Keratinocyte (primary cell): ENCODE data around the gene CMPK2. TPM values are rescaled to one million over a fixed set of nuclear protein-coding genes. Genes with fewer than 3 reads are reported as not detected.

Experiments
- DNase-seq: peaks from one replicate; pipeline ENCODE4 v3.0.0-alpha.2; 2011; ENCODE audit warnings: low read depth, missing footprints, low spot score
- FAIRE-seq: peaks from 2 replicates; lab custom pipeline; 2011; peaks lifted over from hg19 to GRCh38; lab: Jason Lieb, UNC
- H2AFZ ChIP-seq: 2 replicates; pipeline ENCODE4 v1.6.0; 2012; ENCODE audit warnings: low read length, control low read depth, inconsistent platforms; ENCODE audit not compliant: control insufficient read depth
- H3K27ac ChIP-seq: 2 replicates; pipeline ENCODE4 v1.5.1; 2011; ENCODE audit warnings: low read length; ENCODE audit not compliant: control insufficient read depth, insufficient read depth
- H3K27me3 ChIP-seq: 3 replicates; pipeline ENCODE4 v1.6.0; 2011; ENCODE audit warnings: low read length; ENCODE audit not compliant: control insufficient read depth, insufficient read depth; ENCODE audit errors: extremely low read depth
- H3K36me3 ChIP-seq, 2 experiments: 2 replicates in 1 of 2; 3 replicates in 1 of 2; pipeline ENCODE4 v1.5.1; 2011; ENCODE audit warnings: low read length in 2 of 2, mild to moderate bottlenecking in 1 of 2; ENCODE audit not compliant: control insufficient read depth in 2 of 2, insufficient read depth in 2 of 2; ENCODE audit errors: extremely low read depth in 1 of 2
- H3K4me1 ChIP-seq: 3 replicates; pipeline ENCODE4 v1.5.1; 2011; ENCODE audit warnings: low read length; ENCODE audit not compliant: control insufficient read depth, insufficient read depth; ENCODE audit errors: extremely low read depth
- H3K4me2 ChIP-seq: 3 replicates; pipeline ENCODE4 v1.6.0; 2011; ENCODE audit warnings: low read depth, low read length; ENCODE audit not compliant: control insufficient read depth, insufficient read depth; ENCODE audit errors: extremely low read depth
- H3K4me3 ChIP-seq, 3 experiments: fragments of 200-600 bp in 1 of 3; sonication (generic) in 1 of 3; 2 replicates in 2 of 3; 3 replicates in 1 of 3; pipeline ENCODE4 v1.5.1; 2011 to 2016; ENCODE audit warnings: low read length in 3 of 3, mild to moderate bottlenecking in 3 of 3, control low read depth in 2 of 3, inconsistent platforms in 1 of 3, low read depth in 1 of 3, mixed read lengths in 1 of 3, mixed run types in 1 of 3, moderate library complexity in 1 of 3; ENCODE audit not compliant: control insufficient read depth in 2 of 3, insufficient read depth in 2 of 3; ENCODE audit errors: extremely low read depth in 1 of 3
- H3K79me2 ChIP-seq: 2 replicates; pipeline ENCODE4 v1.6.0; 2012; ENCODE audit warnings: low read length; ENCODE audit not compliant: control insufficient read depth, insufficient read depth
- H3K9ac ChIP-seq: 3 replicates; pipeline ENCODE4 v1.6.0; 2011; ENCODE audit warnings: low read length; ENCODE audit not compliant: control insufficient read depth, insufficient read depth; ENCODE audit errors: extremely low read depth
- H3K9me1 ChIP-seq: 3 replicates; pipeline ENCODE4 v1.6.0; 2011; ENCODE audit warnings: low read length; ENCODE audit not compliant: control insufficient read depth, insufficient read depth; ENCODE audit errors: extremely low read depth
- H3K9me3 ChIP-seq: 2 replicates; pipeline ENCODE4 v1.5.1; 2012; ENCODE audit warnings: low read depth, low read length; ENCODE audit not compliant: control insufficient read depth
- H4K20me1 ChIP-seq: 3 replicates; pipeline ENCODE4 v1.6.0; 2011; ENCODE audit warnings: low read length; ENCODE audit not compliant: control insufficient read depth, insufficient read depth; ENCODE audit errors: extremely low read depth
- CTCF ChIP-seq, 3 experiments: IDR thresholded peaks in 1 of 3; conservative IDR thresholded peaks in 1 of 3; optimal IDR thresholded peaks in 1 of 3; 2 replicates in 2 of 3; 3 replicates in 1 of 3; pipeline versions ENCODE3 to v1.5.1; 2011; ENCODE audit warnings: low read length in 3 of 3, mild to moderate bottlenecking in 3 of 3, moderate library complexity in 2 of 3, control low read depth in 1 of 3, inconsistent platforms in 1 of 3; ENCODE audit not compliant: insufficient read depth in 2 of 3; ENCODE audit errors: extremely low read depth in 1 of 3
- EZH2 ChIP-seq: IDR thresholded peaks from one replicate; pipeline ENCODE4 v1.6.1; 2012; ENCODE audit warnings: inconsistent platforms, mild to moderate bottlenecking, low read length, moderate library complexity
- dilution Hi-C: fragments of 300-500 bp; cut with MboI; formaldehyde crosslinking; loops from one replicate; pipeline ENCODE4 v1.7.0; 2020; ENCODE audit warnings: low sequenced_read_pairs; ENCODE audit not compliant: extremely low pct_ligation_motif_present
- polyA plus RNA-seq, 5 experiments: library from polyadenylated mRNA; depleted of rRNA in 3 of 5; stranded (reverse) in 3 of 5; stranded (forward) in 1 of 5; unstranded in 1 of 5; fragments of >200 nt; gene quantifications; 1 replicate in 1 of 5; 2 replicates in 3 of 5; 3 replicates in 1 of 5; pipeline versions ENCODE4 v1.2.1 to v1.2.3, GENCODE V29; 2011 to 2012; ENCODE audit warnings: missing spikeins in 2 of 5, low read depth in 1 of 5, low replicate concordance in 1 of 5

The CMPK2 gene
- polyA plus RNA-seq, 1 donor (not counting 4 experiments of a cell fraction or from before 2014, with no cell fraction given), result 1.5 TPM

DNA sequence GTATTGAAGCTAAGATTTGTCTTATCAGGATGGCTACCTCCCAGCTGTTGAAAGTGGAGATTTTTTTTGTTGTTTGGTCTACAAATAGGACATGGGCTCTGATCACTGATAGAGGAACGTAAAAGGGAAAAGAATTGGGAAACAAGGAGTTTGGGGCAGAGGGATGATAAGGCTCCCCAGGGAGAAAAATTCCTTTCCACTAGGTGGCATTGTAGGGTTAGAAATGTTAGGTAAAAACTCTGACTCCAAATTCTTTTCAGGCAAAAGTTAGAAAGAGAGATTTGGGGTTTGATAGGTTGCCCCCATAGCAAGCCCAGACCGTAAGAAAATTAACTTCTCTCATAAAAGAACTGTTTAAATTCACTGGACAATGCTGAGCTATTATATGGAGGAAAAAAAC is 19.8 kb downstream of the CMPK2 start:
- no peak overlapping the region for H2AFZ ChIP-seq
- H3K4me2 ChIP-seq, result no peak overlapping the region
- no peaks in the 10 kb centered on the region for H3K9me1 ChIP-seq
- no peaks in the 10 kb centered on the region for H3K4me1 ChIP-seq
- no peak overlapping the region for H3K9ac ChIP-seq
- FAIRE-seq (no peak), DNase-seq (no peak)
- H3K4me3 ChIP-seq, result no peak overlapping the region
- H3K79me2 ChIP-seq, result no peaks in the 10 kb centered on the region
- H3K27me3 ChIP-seq, result no peaks in the 10 kb centered on the region
- no peaks in the 10 kb centered on the region for H4K20me1 ChIP-seq
- no peaks in the 10 kb centered on the region for H3K36me3 ChIP-seq
- H3K9me3 ChIP-seq, result peaks cover 5% of the 10 kb centered on the region
- no peak for TF ChIP-seq EZH2
- TF ChIP-seq CTCF (optimal IDR thresholded peaks at IDR 0.05 in 1 of 3, IDR thresholded peaks at IDR 0.05 in 1 of 3, conservative IDR thresholded peaks at IDR 0.05 in 1 of 3; ENCODE audit: extremely low read depth in 1 of 3, insufficient read depth in 2 of 3, low read length in 3 of 3), result no peak
- dilution Hi-C loops, result no loop called here
- H3K27ac ChIP-seq, result no peak overlapping the region

- Histone ChIP-seq H3K4me3 (no peak overlapping the region), H3K36me3 (no peaks in the 10 kb centered on the region), H3K27ac (no peak overlapping the region), H3K9ac (no peak overlapping the region), H3K4me2 (no peak overlapping the region), H4K20me1 (no peaks in the 10 kb centered on the region), H2AFZ (no peak overlapping the region), H3K9me3 (peaks cover 5% of the 10 kb centered on the region), H3K27me3 (no peaks in the 10 kb centered on the region), H3K4me1 (no peaks in the 10 kb centered on the region), H3K9me1 (no peaks in the 10 kb centered on the region), H3K79me2 (no peaks in the 10 kb centered on the region)
- dilution Hi-C loops, result no loop called here
- no peak for DNase-seq
- no peak for TF ChIP-seq CTCF (optimal IDR thresholded peaks at IDR 0.05 in 1 of 3, IDR thresholded peaks at IDR 0.05 in 1 of 3, conservative IDR thresholded peaks at IDR 0.05 in 1 of 3; ENCODE audit: extremely low read depth in 1 of 3, insufficient read depth in 2 of 3, low read length in 3 of 3)
- TF ChIP-seq EZH2, result no peak
- no peak for FAIRE-seq
Observed at GRCh38 chr2:6845312-6845711, 20.4 kb downstream of the CMPK2 start.
